ENCODE data around the gene SYNPO.

Gene SYNPO

DNA sequence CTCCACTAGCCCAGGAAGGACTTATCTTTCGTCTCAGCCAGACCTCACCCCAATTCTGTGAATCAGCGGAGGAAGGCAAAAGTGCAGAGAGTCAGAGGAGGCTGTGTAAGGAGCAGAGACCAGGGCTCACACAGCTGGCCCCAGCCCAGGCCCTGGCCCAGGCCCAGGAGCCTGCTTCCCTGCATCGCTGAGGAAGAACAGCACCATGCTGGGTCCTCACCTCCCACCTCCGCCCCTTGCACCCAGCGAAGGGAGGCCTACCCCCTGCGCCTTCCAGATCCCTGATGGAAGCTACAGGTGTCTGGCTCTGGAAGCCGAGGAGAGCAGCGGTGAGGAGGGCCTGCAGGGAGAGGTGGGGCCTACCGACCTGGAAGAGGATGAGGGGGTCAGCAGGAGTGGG lies 22.3 kb upstream of the SYNPO start:
- H3K27ac ChIP-seq (ENCODE audit: low read depth, low read length), result no peak overlapping the region
- no peaks in the 10 kb centered on the region for H3K9me3 ChIP-seq (ENCODE audit: insufficient read depth, low read depth, low read length)
- no peak overlapping the region for H4K91ac ChIP-seq (ENCODE audit: low read depth, low read length)
- H3K23ac ChIP-seq (ENCODE audit: low read length), result no peak overlapping the region
- no peak overlapping the region for H2AFZ ChIP-seq (ENCODE audit: insufficient read depth, low read length, poor library complexity)
- no peaks in the 10 kb centered on the region for H3K79me1 ChIP-seq (ENCODE audit: low read length)
- no peak overlapping the region for H2AK5ac ChIP-seq (ENCODE audit: low read length)
- no peak overlapping the region for H2BK12ac ChIP-seq (ENCODE audit: low read length)
- H3K36me3 ChIP-seq (ENCODE audit: control insufficient read depth in 1 of 2, insufficient read depth in 2 of 2, low read length in 2 of 2), result no peaks in the 10 kb centered on the region
- H3K9ac ChIP-seq (ENCODE audit: low read length), result no peak overlapping the region
- H2BK120ac ChIP-seq (ENCODE audit: insufficient read depth, low read length, poor library complexity), result no peak overlapping the region
- no peak overlapping the region for H4K8ac ChIP-seq (ENCODE audit: low read depth, low read length)
- DNase-seq, result no peak
- no peaks in the 10 kb centered on the region for H3K4me1 ChIP-seq (ENCODE audit: control insufficient read depth in 1 of 2, insufficient read depth in 2 of 2, low read length in 2 of 2)
- no peaks in the 10 kb centered on the region for H3K79me2 ChIP-seq (ENCODE audit: control insufficient read depth, insufficient read depth, low read length, poor library complexity)
- H3K27me3 ChIP-seq (ENCODE audit: insufficient read depth, low read length), result no peaks in the 10 kb centered on the region
- H3K4me2 ChIP-seq (ENCODE audit: low read length), result no peak overlapping the region
- no peak overlapping the region for H3K18ac ChIP-seq (ENCODE audit: low read length)
- WGBS (ENCODE audit: extremely low coverage, insufficient coverage, insufficient read length), result no CpG with 5 or more reads among the region's 9 CpGs
- H3K14ac ChIP-seq (ENCODE audit: low read length), result no peak overlapping the region
- no peak overlapping the region for H4K12ac ChIP-seq (ENCODE audit: low read depth, low read length)
- H3K4ac ChIP-seq (ENCODE audit: low read depth, low read length), result no peak overlapping the region
- H3K4me3 ChIP-seq (ENCODE audit: low read depth, low read length), result no peak overlapping the region
- no peak overlapping the region for H2BK5ac ChIP-seq (ENCODE audit: low read depth, low read length, poor library complexity)

GRCh38 chr5:150618588-150619281 lies 21.7 kb upstream of the SYNPO start:
- H3K27ac ChIP-seq (ENCODE audit: low read depth, low read length), result no peak overlapping the region
- no peaks in the 10 kb centered on the region for H3K4me1 ChIP-seq (ENCODE audit: control insufficient read depth in 1 of 2, insufficient read depth in 2 of 2, low read length in 2 of 2)
- no peak overlapping the region for H3K9ac ChIP-seq (ENCODE audit: low read length)
- no peaks in the 10 kb centered on the region for H3K79me2 ChIP-seq (ENCODE audit: control insufficient read depth, insufficient read depth, low read length, poor library complexity)
- no peak overlapping the region for H3K14ac ChIP-seq (ENCODE audit: low read length)
- no peak overlapping the region for H2BK5ac ChIP-seq (ENCODE audit: low read depth, low read length, poor library complexity)
- H3K18ac ChIP-seq (ENCODE audit: low read length), result no peak overlapping the region
- no peak overlapping the region for H4K12ac ChIP-seq (ENCODE audit: low read depth, low read length)
- H4K91ac ChIP-seq (ENCODE audit: low read depth, low read length), result no peak overlapping the region
- no peak overlapping the region for H3K4ac ChIP-seq (ENCODE audit: low read depth, low read length)
- H3K9me3 ChIP-seq (ENCODE audit: insufficient read depth, low read depth, low read length), result no peaks in the 10 kb centered on the region
- no peak overlapping the region for H2AFZ ChIP-seq (ENCODE audit: insufficient read depth, low read length, poor library complexity)
- H3K4me3 ChIP-seq (ENCODE audit: low read depth, low read length), result no peak overlapping the region
- no peak for DNase-seq
- no peaks in the 10 kb centered on the region for H3K27me3 ChIP-seq (ENCODE audit: insufficient read depth, low read length)
- H2BK120ac ChIP-seq (ENCODE audit: insufficient read depth, low read length, poor library complexity), result no peak overlapping the region
- H3K79me1 ChIP-seq (ENCODE audit: low read length), result no peaks in the 10 kb centered on the region
- no peak overlapping the region for H3K23ac ChIP-seq (ENCODE audit: low read length)
- H2BK12ac ChIP-seq (ENCODE audit: low read length), result no peak overlapping the region
- no peak overlapping the region for H4K8ac ChIP-seq (ENCODE audit: low read depth, low read length)
- no peaks in the 10 kb centered on the region for H3K36me3 ChIP-seq (ENCODE audit: control insufficient read depth in 1 of 2, insufficient read depth in 2 of 2, low read length in 2 of 2)
- WGBS (ENCODE audit: extremely low coverage, insufficient coverage, insufficient read length), result no CpG with 5 or more reads among the region's 17 CpGs
- H3K4me2 ChIP-seq (ENCODE audit: low read length), result no peak overlapping the region
- no peak overlapping the region for H2AK5ac ChIP-seq (ENCODE audit: low read length)

DNA sequence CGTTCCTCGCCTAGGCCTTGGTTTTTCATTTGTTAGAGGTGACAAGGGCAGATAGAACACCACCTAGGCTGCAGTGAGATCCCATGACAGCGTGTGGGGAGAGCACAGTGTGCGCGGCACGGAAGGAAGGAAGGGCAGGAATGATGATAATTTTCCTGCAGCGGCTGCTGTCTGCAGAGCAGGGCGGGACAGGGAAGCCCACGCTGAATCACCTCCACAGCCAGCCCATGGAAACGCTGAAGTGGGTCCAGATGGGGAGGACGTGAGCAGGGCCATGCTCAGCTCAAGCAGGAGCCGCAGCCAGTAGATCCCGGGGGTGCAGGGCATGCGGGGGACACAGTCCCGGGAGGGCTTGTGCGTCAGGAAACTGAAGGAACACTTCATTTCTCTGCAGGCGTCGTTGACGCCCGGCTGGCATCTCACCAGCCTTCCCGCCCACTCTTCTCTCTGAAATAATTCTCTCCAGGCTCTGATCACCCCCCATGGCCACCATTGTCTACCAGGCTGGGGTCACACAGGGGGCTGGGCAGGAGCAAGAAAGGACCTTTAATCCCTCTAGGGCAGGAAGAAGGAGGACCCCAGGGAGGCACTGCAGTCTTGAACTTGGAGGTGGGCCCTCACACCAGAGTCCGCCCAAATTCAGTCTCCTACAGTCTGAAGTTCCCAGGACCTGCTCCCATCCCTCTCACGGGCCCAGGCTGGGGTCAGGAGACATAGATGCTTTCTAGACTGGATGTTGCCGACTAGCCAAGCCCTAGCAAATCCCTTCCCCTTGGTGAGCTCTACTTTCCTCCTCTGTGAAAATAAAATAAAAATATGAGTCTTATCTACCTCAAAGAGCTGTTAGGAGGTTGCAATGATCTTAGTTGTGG lies 20.9 kb upstream of the SYNPO start:
- Histone ChIP-seq H3K4me3 (ENCODE audit: low read depth, low read length) (no peak overlapping the region), H2BK12ac (ENCODE audit: low read length) (no peak overlapping the region), H3K4ac (ENCODE audit: low read depth, low read length) (no peak overlapping the region), H2AFZ (ENCODE audit: insufficient read depth, low read length, poor library complexity) (no peak overlapping the region), H2AK5ac (ENCODE audit: low read length) (no peak overlapping the region), H3K36me3 (ENCODE audit: control insufficient read depth in 1 of 2, insufficient read depth in 2 of 2, low read length in 2 of 2) (no peaks in the 10 kb centered on the region), H2BK5ac (ENCODE audit: low read depth, low read length, poor library complexity) (no peak overlapping the region), H3K23ac (ENCODE audit: low read length) (no peak overlapping the region), H3K27ac (ENCODE audit: low read depth, low read length) (no peak overlapping the region), H3K9ac (ENCODE audit: low read length) (no peak overlapping the region), H2BK120ac (ENCODE audit: insufficient read depth, low read length, poor library complexity) (no peak overlapping the region), H3K79me1 (ENCODE audit: low read length) (no peaks in the 10 kb centered on the region), H3K18ac (ENCODE audit: low read length) (no peak overlapping the region), H3K14ac (ENCODE audit: low read length) (no peak overlapping the region), H3K9me3 (ENCODE audit: insufficient read depth, low read depth, low read length) (no peaks in the 10 kb centered on the region), H3K27me3 (ENCODE audit: insufficient read depth, low read length) (no peaks in the 10 kb centered on the region), H4K8ac (ENCODE audit: low read depth, low read length) (no peak overlapping the region), H3K4me2 (ENCODE audit: low read length) (no peak overlapping the region), H4K91ac (ENCODE audit: low read depth, low read length) (no peak overlapping the region), H4K12ac (ENCODE audit: low read depth, low read length) (no peak overlapping the region), H3K79me2 (ENCODE audit: control insufficient read depth, insufficient read depth, low read length, poor library complexity) (no peaks in the 10 kb centered on the region), H3K4me1 (ENCODE audit: control insufficient read depth in 1 of 2, insufficient read depth in 2 of 2, low read length in 2 of 2) (no peaks in the 10 kb centered on the region)
- no CpG with 5 or more reads among the region's 24 CpGs for WGBS (ENCODE audit: extremely low coverage, insufficient coverage, insufficient read length)
- no peak for DNase-seq

- H3K18ac ChIP-seq (ENCODE audit: low read length), result no peak overlapping the region
- no peak overlapping the region for H3K4me3 ChIP-seq (ENCODE audit: low read depth, low read length)
- H4K91ac ChIP-seq (ENCODE audit: low read depth, low read length), result no peak overlapping the region
- no peak overlapping the region for H2AFZ ChIP-seq (ENCODE audit: insufficient read depth, low read length, poor library complexity)
- H3K36me3 ChIP-seq (ENCODE audit: control insufficient read depth in 1 of 2, insufficient read depth in 2 of 2, low read length in 2 of 2), result no peaks in the 10 kb centered on the region
- no peak overlapping the region for H3K23ac ChIP-seq (ENCODE audit: low read length)
- H3K4me2 ChIP-seq (ENCODE audit: low read length), result no peak overlapping the region
- DNase-seq, result no peak
- H4K12ac ChIP-seq (ENCODE audit: low read depth, low read length), result no peak overlapping the region
- no peak overlapping the region for H2BK12ac ChIP-seq (ENCODE audit: low read length)
- no peak overlapping the region for H3K27ac ChIP-seq (ENCODE audit: low read depth, low read length)
- H4K8ac ChIP-seq (ENCODE audit: low read depth, low read length), result no peak overlapping the region
- no peak overlapping the region for H2AK5ac ChIP-seq (ENCODE audit: low read length)
- H3K79me2 ChIP-seq (ENCODE audit: control insufficient read depth, insufficient read depth, low read length, poor library complexity), result peaks cover 3% of the 10 kb centered on the region
- peaks cover 7% of the 10 kb centered on the region for H3K79me1 ChIP-seq (ENCODE audit: low read length)
- no peak overlapping the region for H3K4ac ChIP-seq (ENCODE audit: low read depth, low read length)
- H2BK5ac ChIP-seq (ENCODE audit: low read depth, low read length, poor library complexity), result no peak overlapping the region
- peaks cover 7% of the 10 kb centered on the region for H3K27me3 ChIP-seq (ENCODE audit: insufficient read depth, low read length)
- no CpG with 5 or more reads among the region's 5 CpGs for WGBS (ENCODE audit: extremely low coverage, insufficient coverage, insufficient read length)
- no peak overlapping the region for H3K9ac ChIP-seq (ENCODE audit: low read length)
- peaks cover 0 to 4% of the 10 kb centered on the region in 2 experiments for H3K4me1 ChIP-seq (ENCODE audit: control insufficient read depth in 1 of 2, insufficient read depth in 2 of 2, low read length in 2 of 2)
- no peak overlapping the region for H2BK120ac ChIP-seq (ENCODE audit: insufficient read depth, low read length, poor library complexity)
- no peak overlapping the region for H3K14ac ChIP-seq (ENCODE audit: low read length)
- no peaks in the 10 kb centered on the region for H3K9me3 ChIP-seq (ENCODE audit: insufficient read depth, low read depth, low read length)
Measured at GRCh38 chr5:150621301-150621700, 19.2 kb upstream of the SYNPO start.

Measured in trophoblast cell (in vitro differentiated cells and primary cell).